Islet of Langerhans (tissue), 1 donor: ENCODE results near the gene MS4A3.
"Not testable (repeated sequence)": the region's sequence is repeated elsewhere in the genome, so short reads cannot be mapped to it uniquely, and the experiment has no call there.

Source experiments
- FAIRE-seq: peaks from one replicate; lab custom pipeline; 2011; peaks lifted over from hg19 to GRCh38; lab: Jason Lieb, UNC

MS4A3 gene

GRCh38 chr11:60056349-60056969 lies at the start of gene MS4A3:
Gene MS4A3 (plus strand): TSS chr11:60056665. CDS start chr11:60061161, 4,496 bp downstream.
- no peak for FAIRE-seq

- no peak for FAIRE-seq
Measured at GRCh38 chr11:60016881-60017280, 39.6 kb upstream of the MS4A3 start, which contains the start of gene OOSP4B. Gene OOSP4B (plus strand): TSS chr11:60017181.

GRCh38 chr11:60018058-60018457 lies 38.4 kb upstream of the MS4A3 start:
- FAIRE-seq: no peak

GRCh38 chr11:60020376-60020775 lies 36.1 kb upstream of the MS4A3 start:
- FAIRE-seq: not testable (repeated sequence)

- FAIRE-seq: no peak
Measured at GRCh38 chr11:60029015-60029632, 27.3 kb upstream of the MS4A3 start.

GRCh38 chr11:60040109-60040508 lies 16.4 kb upstream of the MS4A3 start, which contains the start of gene OOSP2:
Gene OOSP2 (plus strand): TSS chr11:60040409. CDS start chr11:60040460, 51 bp downstream.
- FAIRE-seq: no peak

GRCh38 chr11:60050422-60050821 lies 6.0 kb upstream of the MS4A3 start:
- FAIRE-seq: not testable (repeated sequence)

GRCh38 chr11:60050839-60051238 lies 5.6 kb upstream of the MS4A3 start:
- not testable (repeated sequence) for FAIRE-seq

- no peak for FAIRE-seq
Measured at GRCh38 chr11:60059052-60059451, 2.6 kb downstream of the MS4A3 start.

- FAIRE-seq: no peak
Measured at GRCh38 chr11:60059521-60060240, 3.2 kb downstream of the MS4A3 start.

GRCh38 chr11:60064111-60064510 lies 7.6 kb downstream of the MS4A3 start:
- FAIRE-seq: no peak

- FAIRE-seq: no peak
Measured at GRCh38 chr11:60065801-60066200, 9.3 kb downstream of the MS4A3 start.

- FAIRE-seq: no peak
Measured at GRCh38 chr11:60069450-60069849, 13.0 kb downstream of the MS4A3 start.

GRCh38 chr11:60071644-60072043 lies 15.2 kb downstream of the MS4A3 start:
- not testable (repeated sequence) for FAIRE-seq

- no peak for FAIRE-seq
Measured at GRCh38 chr11:60077216-60077817, 20.9 kb downstream of the MS4A3 start.

- FAIRE-seq: no peak
Measured at GRCh38 chr11:60077981-60078380, 21.5 kb downstream of the MS4A3 start.

GRCh38 chr11:60078745-60079144 lies 22.3 kb downstream of the MS4A3 start:
- no peak for FAIRE-seq

GRCh38 chr11:60080535-60080934 lies 24.1 kb downstream of the MS4A3 start:
- FAIRE-seq: no peak

GRCh38 chr11:60084631-60085273 lies 28.3 kb downstream of the MS4A3 start:
- no peak for FAIRE-seq

GRCh38 chr11:60085909-60086308 lies 29.4 kb downstream of the MS4A3 start:
- no peak for FAIRE-seq

- no peak for FAIRE-seq
Measured at GRCh38 chr11:60087239-60087638, 30.8 kb downstream of the MS4A3 start.

GRCh38 chr11:60088364-60088763 lies 31.9 kb downstream of the MS4A3 start, which contains the start of gene MS4A2:
Gene MS4A2 (plus strand): TSS chr11:60088664. CDS start chr11:60088766, 102 bp downstream.
- FAIRE-seq: no peak
